HG02870 (cell line): ENCODE results near the gene CD93.
A peak's percentile ranks its signal among the peaks of the same experiment; 100 is the strongest.

ENCODE experiments used
- ATAC-seq: cut with Tn5 transposase; IDR thresholded peaks from one replicate; pipeline ENCODE4 v1.9.1; 2021; ENCODE audit warnings: mild to moderate bottlenecking, moderate library complexity; ENCODE audit not compliant: unreplicated experiment

CD93 gene

DNA sequence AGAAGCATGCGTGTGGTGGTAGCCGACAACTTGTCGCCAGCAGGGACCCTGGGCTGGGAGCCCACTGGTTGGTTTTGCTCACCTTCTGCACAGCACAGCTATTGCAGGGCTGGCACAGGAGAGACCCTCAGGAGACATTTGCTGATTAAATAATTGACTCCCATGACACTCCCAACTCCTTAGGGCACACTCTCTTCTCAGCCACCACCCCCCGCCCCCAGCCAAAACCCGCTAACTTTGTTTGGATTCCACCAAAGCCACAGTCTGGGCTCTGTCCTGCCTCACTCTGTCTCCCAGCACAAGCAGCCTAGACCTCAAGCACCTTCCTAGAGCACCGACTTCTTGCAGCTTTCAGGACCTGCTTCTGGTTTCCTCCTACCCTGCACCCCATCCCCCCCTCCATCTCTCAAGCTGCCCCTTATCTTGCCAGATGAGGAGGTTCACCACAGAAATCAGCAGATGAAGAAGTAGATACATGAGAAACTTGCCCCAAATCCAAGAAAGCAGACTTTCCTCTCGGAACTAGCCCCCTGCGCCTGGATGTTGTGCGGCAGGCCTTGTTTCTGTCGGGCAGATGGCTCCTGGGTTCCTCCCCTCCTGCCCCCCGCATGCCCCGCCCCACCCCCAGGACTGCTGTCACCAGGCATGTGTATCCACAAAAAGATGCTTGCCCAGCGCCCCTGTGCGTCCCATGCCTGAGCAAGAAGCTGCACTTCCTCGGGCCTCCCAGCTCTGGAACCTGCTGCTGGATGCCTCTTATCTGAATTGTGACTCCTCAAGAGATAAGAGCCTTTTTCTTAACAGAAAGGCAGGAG is 35.0 kb upstream of the CD93 start:
- no peak for ATAC-seq

DNA sequence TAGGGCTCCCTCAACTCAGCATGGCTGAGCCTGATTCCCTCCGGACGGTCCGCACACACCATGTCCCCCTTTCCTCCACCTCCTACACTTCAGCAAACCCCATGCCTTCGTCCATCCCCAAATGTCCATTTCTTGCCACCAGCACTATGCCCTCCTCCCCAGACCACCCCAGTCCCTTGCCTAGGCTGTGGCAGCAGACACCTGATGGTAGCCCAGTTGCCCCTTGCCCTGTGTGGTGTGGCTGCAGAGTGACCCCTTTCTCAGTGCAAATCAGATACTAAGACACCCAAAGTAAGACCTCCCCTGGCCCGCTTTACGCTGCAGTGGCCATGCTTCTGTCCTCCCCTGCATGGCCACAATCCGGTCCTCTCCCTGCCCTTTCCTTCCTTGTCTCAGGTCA is 34.1 kb upstream of the CD93 start:
- ATAC-seq, result no peak

DNA sequence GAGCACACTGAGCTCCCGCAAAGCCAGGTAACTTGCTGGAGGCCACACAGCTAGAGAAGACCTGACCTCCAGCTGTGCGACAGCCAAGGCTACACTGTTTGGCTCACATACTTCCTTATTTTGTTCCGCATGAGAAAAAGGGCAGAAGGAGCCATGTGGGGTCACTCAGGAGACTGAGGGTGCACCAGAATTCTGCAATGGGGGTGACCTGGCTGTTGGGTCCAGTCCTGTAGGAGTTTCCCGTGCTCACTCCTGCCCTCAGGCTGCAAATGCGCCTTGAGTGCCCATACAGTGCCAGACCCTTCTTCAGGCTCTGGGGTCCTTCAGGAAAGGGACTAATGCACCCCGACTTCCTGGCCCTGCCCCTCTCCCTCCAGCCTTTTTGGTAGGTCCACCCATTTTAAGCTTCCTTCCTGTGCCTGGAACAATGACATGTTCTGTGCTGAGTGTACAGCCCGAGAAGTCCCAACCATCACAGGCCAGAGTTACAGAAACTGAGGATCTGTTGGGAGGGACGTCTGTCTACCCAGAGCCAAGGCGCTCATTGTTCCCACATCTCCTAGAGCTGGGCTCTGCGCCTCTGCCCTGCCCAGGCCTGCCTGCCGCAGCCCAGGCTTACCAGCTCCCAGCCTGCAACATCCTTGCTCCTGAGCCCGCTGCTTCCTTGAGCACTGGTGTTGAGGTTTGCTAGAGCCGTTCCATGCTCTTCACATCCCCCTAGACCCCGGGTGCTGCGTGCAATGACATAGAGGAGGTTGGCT is 33.5 kb upstream of the CD93 start:
- ATAC-seq, result no peak

DNA sequence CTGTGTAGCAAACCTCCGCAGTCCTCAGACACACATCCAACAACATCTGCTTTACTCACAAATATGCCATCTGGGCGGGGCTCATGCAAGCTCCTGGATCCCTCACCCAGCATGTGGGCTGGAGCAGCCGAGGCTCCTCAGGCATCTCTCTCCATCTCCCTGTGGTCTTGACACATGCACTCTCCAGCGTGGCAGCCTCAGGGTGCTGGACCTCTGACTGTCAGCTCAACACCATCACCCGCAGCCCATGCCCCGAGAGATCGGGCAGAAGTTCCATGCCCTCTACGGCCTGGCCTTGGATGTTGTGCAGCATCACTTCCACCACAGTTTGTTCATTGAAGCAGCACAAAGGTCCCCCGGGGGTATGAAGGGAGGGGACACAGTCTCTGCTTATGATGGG is 32.6 kb upstream of the CD93 start:
- no peak for ATAC-seq

DNA sequence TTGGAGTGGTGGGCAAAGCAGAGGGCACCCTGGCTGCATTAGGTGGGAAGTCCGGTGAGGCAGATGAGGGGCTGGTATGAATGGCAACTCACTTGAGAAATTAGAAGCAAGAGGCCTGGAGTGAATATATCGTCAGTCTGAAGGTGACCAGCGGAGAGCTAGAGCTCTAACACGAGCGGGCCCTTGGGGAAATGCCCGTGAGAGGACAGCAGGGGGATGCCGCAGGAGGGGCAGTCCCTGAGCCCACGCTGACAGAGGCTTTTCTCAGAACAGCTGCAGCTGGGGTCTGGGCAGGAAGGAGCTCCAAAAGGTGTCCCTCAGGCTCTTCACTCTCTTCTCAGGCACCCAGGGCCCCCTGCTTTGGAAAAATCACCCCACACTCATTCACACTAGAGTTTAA is 32.0 kb upstream of the CD93 start:
- peak; percentile 38 for ATAC-seq

DNA sequence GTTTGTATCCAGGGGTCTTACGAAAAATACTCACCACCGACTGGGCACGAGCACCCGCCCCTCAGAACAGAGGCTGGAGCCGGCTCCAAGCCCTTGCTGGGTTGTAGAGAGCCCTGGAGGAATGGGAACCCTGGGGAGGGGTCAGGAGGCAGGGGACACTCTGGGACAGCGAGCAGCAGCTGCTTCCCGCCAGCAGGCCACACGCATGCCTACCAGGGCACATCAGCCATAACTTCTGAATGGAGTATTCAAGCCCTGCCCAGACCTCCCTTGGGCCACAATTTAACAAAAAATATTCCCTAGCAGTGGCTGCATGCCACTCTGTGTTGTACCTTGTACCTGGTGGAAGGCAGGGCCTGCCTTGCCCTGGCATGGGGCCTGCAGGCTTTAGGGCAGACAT is 31.6 kb upstream of the CD93 start:
- ATAC-seq, result no peak

DNA sequence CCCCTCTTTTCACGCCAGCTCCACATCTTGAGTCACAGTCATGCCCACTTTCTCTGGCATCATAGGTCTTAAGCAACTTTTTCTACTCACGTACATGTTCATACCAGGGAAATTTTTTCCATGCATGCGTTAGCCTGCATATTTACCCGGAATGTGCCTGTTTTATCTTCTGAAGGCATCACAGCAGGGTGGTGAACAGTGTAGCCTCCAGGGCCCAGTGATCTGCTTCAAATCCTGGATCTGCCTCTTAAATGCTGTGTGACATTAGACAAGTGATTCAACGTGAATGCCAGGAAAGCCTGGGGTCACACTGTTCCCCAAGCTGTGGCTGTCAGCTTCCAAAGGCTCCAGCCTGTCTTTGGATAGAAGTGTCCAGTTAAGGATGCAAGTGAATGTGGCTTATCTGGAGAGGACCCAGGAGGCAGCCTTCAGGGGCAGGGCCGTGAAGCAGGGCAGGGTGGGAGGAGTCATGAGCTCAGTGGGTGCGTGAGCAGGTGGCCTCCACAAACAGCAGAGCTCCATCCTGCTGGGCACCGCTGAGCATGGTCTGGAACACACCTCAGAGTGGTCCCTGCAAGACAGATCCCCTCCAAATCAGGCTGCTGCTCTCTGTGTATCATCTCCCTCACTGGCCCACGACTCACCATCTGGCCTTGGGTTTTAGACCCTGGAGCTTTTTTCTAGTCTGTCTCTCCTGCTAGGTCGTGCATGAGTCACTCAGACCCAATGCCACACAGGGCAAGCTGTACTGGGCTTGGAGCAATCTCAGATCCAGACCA is 30.4 kb upstream of the CD93 start:
- no peak for ATAC-seq

DNA sequence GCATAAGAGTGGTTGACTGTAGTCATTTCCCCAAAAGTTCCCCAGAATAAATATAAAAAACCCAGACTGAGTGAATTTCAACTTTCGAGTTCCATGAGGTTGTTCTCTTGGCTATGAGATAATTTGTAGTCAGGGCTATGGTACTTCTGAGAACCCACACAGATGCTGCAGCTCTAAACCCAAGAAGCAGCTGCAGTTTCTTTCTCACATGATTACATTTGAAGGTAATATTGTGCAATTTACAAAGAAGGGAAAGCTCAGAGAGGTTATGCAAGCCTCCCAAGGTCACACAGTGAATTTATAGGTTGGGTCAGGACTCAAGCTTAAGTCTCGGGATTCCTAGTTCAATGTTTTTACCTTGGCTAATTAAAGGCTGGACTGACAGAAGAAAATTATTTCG is 29.7 kb upstream of the CD93 start:
- peak; percentile 71 for ATAC-seq

DNA sequence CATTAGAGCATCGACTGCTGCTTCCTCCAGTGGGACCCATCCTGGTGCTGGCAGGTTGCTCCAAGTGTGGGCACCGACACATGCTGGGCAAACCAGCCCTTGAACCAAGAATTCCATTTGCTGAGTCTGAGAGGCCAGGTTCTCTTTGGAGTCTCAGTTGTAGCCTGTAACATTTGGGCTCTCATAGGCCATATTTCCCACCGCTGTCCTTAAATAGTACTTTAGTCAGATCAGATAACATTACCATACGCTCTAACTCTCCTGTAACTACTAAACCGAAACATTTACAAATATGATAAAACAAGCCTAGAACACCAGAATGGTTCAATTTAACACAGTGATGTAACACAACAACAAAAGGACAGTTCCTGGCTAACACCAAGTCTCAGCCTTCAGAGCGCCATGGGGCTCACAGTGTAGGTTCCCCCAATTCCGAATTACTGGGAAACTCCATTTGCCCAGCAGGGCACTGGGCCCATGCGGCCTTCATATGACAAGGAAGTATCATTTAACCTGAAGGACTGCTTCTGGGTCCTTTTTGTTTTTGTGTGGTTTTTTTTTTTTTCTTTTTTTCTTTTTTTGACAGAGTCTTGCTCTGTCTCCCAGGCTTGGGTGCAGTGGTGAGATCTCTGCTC is 28.4 kb upstream of the CD93 start:
- ATAC-seq, result no peak

DNA sequence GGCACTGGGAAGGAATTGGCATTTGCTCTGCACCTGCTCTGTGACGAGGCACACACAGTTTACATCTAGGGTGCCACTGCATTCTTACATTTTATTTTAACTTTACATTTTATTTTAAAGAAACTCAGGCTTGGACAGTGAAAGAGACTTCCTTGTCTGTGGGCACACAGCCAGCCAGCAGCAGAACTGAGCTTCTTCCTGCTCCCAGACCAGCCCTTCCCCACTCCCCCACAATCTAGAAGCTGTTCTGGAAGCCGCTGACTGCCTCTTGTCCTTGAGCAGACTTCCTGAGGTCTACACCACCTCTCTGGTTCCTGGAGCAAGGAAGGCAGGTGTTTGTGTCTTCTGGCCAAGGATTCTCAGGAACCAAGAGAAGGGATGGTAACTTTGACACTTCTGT is 27.9 kb upstream of the CD93 start:
- ATAC-seq, result no peak

DNA sequence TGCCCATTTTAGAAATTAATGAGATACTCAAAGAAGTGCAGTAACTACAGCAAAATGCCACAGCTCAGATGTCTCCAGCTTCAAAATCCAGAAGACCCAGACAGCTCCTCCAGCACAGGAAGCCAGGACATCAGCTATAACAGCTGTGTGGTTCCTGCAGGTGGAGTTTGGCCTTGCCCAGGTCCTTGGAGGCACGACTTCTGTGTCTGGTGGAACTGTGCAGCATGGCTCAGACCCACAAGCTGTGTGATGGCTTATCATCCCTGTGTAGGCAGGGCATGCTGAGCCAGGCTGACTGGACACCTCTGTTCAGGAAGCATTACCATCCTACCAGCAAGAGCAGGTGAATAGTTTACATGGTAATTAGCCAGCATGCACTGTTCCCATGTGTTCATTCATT is 26.5 kb upstream of the CD93 start:
- no peak for ATAC-seq

DNA sequence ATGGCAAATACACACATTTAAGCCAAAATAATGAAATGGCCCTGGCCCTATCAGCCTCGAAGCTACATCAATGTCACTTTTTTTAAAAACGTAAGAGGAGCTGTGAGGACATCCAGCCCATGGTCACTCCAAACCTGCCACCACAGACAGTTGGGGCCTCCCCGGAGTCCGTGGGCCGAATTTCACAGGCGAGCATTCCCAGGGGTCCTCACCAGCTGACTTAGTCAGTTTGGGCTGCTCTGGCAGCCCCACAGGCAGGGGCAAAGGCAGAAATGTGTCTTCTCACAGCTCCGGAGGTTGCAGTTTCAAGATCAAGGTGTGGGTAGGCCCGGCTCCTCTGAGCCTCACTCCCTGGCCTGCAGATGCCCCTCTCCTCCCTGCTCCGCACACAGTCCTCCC is 25.8 kb upstream of the CD93 start:
- no peak for ATAC-seq

DNA sequence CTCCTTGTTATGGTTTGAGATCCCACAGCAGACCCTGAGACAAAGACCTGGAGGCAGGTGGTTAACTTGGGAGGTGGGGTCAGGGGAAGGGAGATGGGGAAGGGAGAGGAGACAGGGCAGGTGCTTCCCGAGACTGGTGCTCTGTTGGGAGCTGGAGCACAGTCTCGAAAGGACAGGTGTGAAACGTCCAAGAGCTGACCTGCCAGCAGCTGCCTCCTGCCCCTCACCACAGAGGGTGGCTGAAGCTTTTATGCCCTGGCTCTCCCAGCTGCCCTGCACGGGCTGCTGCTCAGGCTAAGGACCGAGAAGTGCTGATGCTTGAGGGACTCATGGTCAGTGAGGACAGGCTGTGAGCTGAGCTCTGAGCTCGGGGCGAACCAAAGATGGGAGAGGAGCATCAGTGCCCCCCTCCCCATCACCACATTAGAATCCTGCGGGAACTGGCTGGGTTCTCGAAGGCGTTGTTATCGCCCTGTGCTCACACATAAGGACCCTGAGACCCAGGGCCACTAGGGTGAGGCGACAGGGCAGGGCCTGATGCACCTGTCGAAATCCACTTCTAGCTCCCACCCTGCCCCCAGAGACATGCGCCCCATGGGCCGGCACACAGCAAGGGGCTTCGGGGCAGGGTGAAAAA is 25.3 kb upstream of the CD93 start:
- no peak for ATAC-seq

DNA sequence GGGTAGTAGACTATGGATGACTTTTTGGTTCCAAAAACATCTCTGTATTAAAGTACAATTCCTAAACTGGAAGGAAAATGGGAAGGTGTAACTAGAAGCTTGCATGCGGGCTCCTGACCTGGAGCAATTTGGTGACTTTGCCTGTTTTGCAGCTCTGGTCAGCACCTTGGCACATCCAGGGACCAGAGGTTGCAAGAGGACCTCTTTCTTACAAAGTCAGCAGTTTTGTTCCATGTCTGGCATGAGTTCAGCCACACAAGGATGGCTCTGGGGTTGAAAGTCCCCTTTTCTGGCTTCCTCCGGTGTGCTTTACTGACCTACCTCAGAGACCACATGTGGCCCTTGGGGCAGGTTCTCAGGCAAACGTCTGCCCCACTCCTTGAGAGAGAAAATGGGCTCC is 22.7 kb upstream of the CD93 start:
- no peak for ATAC-seq

DNA sequence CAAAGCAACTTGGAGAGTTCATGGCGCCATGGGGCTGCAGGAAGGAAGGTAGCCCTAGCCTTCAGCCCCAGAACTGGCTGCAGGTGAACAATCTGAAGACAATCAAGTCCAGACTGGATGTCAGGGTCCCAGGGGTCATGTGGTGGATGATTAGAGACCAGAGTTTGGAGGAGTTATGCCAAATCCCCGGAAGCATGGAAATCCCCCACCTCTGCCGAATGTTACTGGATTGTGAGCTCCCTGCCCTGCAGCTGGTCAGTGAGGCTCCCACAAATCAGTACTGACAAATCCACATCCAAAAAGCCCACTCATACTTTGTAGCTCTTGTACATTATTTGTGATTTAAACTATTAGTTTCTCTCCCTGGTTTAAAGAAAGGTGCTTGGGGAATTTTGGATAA is 21.3 kb upstream of the CD93 start:
- no peak for ATAC-seq

DNA sequence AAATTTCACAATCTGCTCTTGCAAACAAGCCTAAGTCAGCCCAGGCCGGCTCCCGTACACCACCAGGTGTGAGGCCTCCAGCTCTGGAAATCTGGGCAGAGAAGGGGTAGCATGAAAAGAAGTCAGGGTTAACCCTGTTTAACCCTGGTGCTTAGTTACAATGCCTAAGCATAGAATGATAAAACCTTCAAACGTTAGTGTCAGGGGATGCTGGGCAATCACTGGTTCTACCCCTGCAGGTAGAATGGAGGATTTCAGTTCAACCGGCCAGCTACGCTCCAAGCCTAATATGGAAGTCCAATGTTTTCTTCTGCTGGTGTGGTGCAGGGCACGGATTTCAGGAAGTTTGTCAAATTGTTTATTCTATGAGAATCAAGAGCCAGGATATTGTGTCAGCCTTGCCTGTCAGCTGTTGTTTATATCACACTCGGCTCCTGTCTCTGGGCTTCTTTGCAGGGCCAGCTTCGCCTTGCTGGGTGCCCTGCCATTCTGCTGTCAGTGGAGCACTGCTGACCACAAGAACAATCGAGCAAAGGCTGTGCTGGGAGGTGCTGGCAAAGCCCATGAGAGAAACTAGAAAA is 20.2 kb upstream of the CD93 start:
- no peak for ATAC-seq

DNA sequence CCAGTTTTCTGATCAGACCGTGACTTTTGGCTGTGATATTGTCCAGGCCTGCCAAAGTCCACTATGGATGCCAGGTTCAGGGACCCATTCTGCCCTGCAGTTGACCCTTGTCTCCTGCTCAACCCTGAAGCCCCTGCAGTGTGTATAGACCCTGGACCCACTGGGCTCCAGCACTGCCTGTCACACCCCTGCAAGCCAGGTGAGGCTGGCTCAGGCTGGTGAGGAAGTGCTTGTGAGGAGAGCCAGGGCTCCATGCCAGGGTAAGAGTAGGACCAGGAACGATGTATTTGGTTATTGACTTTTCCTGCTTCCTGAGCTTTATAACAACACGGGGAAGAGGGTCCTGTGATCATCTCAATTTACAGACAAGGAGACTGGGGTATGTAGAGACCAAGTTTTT is 19.1 kb upstream of the CD93 start:
- no peak for ATAC-seq

DNA sequence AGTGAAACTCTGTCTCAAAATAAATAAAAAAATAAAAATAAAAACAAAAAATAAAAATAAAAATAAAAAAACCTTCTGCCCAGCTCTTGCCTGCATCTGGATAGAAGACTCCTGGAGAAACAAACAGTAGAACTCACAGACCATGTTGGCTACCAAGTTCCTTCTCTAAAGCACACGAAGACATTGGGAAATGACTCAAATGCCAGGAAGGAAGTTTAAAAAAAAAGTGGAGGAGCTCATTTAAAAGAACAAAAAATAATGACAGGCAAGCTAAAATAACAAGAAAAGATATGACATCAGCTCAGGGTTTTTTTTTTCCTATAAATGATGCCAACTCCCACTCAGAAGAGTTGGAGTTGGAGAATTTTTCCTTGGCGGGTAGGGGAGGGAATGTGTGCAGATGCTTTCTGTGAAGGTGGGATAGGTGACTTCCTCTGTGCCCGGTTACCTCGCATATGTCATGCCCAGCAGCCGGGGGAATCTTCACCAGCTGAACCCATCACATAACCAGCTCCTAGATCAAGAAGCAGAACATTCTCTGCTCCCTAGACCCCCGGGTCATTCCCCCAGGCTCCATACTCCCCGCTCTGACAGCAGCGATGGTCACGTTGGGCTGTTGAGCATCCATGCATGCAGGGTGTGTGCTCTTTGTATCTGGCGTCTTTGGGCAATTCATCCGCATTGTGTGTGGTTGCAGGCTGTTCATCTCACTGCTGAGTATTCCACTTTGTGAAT is 17.3 kb upstream of the CD93 start:
- no peak for ATAC-seq

DNA sequence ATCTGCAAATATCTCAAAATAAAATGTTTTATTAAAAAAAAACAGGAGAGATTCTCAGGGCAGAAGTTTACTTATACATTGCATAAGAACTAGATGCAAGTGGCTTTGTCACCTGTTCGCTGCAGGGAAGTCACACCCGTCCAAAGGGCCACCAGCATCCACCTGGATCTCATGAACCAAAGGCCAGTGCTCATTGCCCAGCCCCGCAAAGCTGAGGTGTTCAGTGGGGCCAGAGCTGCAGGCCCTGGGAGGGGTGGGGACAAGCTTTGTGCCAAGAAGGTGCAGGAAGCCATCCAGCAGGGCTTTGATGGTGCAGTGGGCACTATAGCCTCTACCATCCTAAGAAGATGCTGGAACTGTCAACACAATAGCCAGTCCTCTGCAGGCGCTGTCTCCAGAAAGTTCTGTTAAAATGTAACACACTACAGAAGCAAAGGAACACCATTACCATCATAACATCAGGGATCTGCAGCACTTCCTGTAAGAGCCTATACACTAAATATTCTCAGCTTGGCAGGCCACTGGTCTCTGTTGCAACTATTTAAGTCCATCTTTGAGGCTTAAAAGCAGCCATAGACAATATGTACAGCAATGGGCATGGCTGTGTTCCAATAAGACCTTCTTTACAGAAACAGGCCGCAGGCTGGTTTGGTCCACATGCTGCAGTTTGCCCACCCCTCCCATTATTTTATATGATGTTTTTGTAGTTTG is 15.7 kb upstream of the CD93 start:
- ATAC-seq, result no peak
